SJCRH30 (cell line): ENCODE measurements around the gene GDF3. TPM values are rescaled to one million over a fixed set of nuclear protein-coding genes. Genes with fewer than 3 reads are reported as not detected.
"Not testable (repeated sequence)": the region's sequence is repeated elsewhere in the genome, so short reads cannot be mapped to it uniquely, and the experiment has no call there.

Experiments
- DNase-seq, 2 experiments: peaks; one replicate each; pipeline ENCODE4 v3.0.0-alpha.2; 2015 to 2020
- H3K27ac ChIP-seq: fragments of 250-450 bp; sonication (Bioruptor Pico); 2 replicates; pipeline ENCODE4 v1.5.1; 2020; ENCODE audit warnings: mild to moderate bottlenecking, moderate library complexity
- H3K27me3 ChIP-seq: fragments of 250-450 bp; sonication (Bioruptor Pico); 2 replicates; pipeline ENCODE4 v1.5.1; 2020; ENCODE audit warnings: mild to moderate bottlenecking, moderate library complexity
- H3K36me3 ChIP-seq: fragments of 250-450 bp; sonication (Bioruptor Pico); 2 replicates; pipeline ENCODE4 v1.5.1; 2020; ENCODE audit warnings: mild to moderate bottlenecking, moderate library complexity
- H3K4me1 ChIP-seq: fragments of 250-450 bp; sonication (Bioruptor Pico); 2 replicates; pipeline ENCODE4 v1.5.1; 2020; ENCODE audit warnings: mild to moderate bottlenecking, moderate library complexity
- H3K4me3 ChIP-seq: fragments of 250-450 bp; sonication (Bioruptor Pico); 2 replicates; pipeline ENCODE4 v1.5.1; 2020; ENCODE audit warnings: mild to moderate bottlenecking, moderate library complexity
- H3K9me3 ChIP-seq: fragments of 250-450 bp; sonication (Bioruptor Pico); replicated peaks from 2 replicates; pipeline ENCODE4 v1.5.1; 2020; ENCODE audit warnings: mild to moderate bottlenecking, moderate library complexity
- total RNA-seq: library from RNA; depleted of rRNA; stranded (reverse); fragments of >200 nt; shearing (Covaris generic); gene quantifications from 2 replicates; pipeline ENCODE4 v1.2.3, GENCODE V29; 2014; rRNA removed

Gene GDF3
- total RNA-seq, 1 experiment from 2014 or later: not detected

DNA sequence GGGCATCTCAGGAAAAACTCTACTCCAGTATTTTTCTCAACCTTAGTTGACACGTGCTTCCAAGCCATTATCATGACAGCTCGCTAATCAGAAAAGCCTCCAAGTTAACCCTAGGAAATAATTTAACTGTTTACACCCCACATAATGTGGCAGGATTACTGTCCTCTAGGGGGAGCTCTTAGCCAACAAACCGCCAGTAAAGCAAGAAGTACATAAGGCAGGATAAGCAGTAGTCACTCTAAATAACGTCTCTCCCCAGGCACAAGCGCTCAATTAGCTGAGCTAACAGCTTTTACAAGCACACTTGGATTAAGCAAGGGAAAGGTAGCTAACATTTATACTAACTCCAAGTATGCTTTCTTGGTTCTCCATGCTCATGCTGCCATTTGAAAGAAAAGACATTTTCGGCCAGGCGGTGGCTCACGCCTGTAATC is 52.7 kb downstream of the GDF3 start:
- no peak overlapping the region for H3K4me3 ChIP-seq
- H3K27me3 ChIP-seq: no peaks in the 10 kb centered on the region
- no peaks in the 10 kb centered on the region for H3K9me3 ChIP-seq
- no peaks in the 10 kb centered on the region for H3K36me3 ChIP-seq
- H3K4me1 ChIP-seq: no peaks in the 10 kb centered on the region
- no peak overlapping the region for H3K27ac ChIP-seq
- DNase-seq: peak; percentile 14 to 47

DNA sequence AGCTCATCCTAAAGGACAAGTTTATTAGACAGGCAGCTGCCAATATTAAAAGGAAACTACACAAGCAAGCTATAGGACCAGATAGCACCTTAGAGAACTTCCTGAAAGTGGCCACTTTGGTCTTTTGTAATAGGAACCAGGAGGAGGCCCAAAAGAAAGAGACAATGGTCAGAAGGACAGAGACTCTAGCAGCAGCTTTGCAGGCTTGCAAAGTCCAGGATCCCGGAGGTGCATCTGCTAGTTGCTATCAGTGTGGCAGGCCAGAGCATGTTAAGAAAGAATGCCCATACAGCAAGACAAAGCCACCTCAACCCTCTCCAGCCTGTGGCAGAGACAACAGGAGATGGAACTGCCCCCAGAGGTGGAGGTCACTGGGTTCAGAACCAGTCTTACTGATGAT is 53.3 kb downstream of the GDF3 start:
- Histone ChIP-seq H3K27ac (no peak overlapping the region), H3K27me3 (no peaks in the 10 kb centered on the region), H3K9me3 (no peaks in the 10 kb centered on the region), H3K36me3 (no peaks in the 10 kb centered on the region), H3K4me3 (no peak overlapping the region), H3K4me1 (no peaks in the 10 kb centered on the region)
- no peak for DNase-seq

DNA sequence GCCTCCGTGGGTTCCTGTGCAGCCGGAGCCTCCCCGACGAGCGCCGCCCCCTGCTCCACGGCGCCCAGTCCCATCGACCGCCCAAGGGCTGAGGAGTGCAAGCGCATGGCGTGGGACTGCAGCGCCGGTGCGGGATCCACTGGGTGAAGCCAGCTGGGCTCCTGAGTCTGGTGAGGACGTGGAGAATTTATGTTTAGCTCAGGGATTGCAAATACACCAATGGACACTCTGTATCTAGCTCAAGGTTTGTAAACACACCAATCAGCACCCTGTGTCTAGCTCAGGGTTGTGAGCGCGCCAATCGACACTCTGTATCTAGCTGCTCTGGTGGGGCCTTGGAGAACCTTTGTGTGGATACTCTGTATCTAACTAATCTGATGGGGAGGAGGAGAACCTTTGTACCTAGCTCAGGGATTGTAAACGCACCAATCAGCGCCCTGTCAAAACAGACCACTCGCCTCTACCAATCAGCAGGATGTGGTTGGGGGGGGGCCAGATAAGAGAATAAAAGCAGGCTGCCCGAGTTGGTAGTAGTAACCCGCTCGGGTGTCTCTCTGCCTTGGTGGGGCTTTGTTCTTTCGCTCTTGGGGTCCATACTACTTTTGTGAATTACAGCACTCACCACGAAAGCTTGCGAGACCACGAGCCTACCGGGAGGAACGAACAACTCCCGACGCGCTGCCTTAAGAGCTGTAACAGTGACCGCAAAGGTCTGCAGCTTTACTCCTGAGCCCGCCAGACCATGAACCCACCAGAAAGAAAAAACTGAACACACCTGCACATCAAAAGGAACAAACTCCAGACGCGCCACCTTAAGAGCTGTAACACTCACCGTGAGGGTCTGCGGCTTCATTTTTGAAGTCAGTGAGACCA is 55.2 kb downstream of the GDF3 start:
- not testable (repeated sequence) for H3K4me1 ChIP-seq, H3K4me3 ChIP-seq, DNase-seq, H3K27ac ChIP-seq, H3K9me3 ChIP-seq, H3K27me3 ChIP-seq, H3K36me3 ChIP-seq

Other genes with a start within 250 kb of the GDF3 start
- not detected in 2 replicates for gene CD163, start 192.0 kb downstream of the GDF3 start, total RNA-seq
- not detected in 2 replicates for gene APOBEC1, start 29.9 kb downstream of the GDF3 start, total RNA-seq
- not detected in 2 replicates for gene DPPA3, start 15.7 kb upstream of the GDF3 start, total RNA-seq
- not detected in 2 replicates for gene CLEC4C, start 51.6 kb upstream of the GDF3 start, total RNA-seq
- gene NANOGNB, start 69.4 kb upstream of the GDF3 start, total RNA-seq: not detected in 2 replicates
- gene NANOG, start 93.6 kb upstream of the GDF3 start, total RNA-seq: 0.05 TPM in 1 of 2 replicates, not detected in the other
- 0.04 TPM in 1 of 2 replicates, not detected in the other for gene SLC2A14, start 177.1 kb upstream of the GDF3 start, total RNA-seq
- 1.9 and 2.6 TPM in 2 replicates for gene SLC2A3, start 240.4 kb upstream of the GDF3 start, total RNA-seq